BLaER1 (cell line): ENCODE data around the gene FRMD1.

ENCODE experiments used
- H3K27ac ChIP-seq: shearing (Covaris generic); formaldehyde crosslinking; 2 replicates; pipeline ENCODE4 v1.8.1; 2022
- H3K27me3 ChIP-seq: shearing (Covaris generic); formaldehyde crosslinking; 2 replicates; pipeline ENCODE4 v1.8.1; 2022
- H3K36me3 ChIP-seq: shearing (Covaris generic); formaldehyde crosslinking; 2 replicates; pipeline ENCODE4 v1.8.1; 2022
- H3K4me1 ChIP-seq: shearing (Covaris generic); formaldehyde crosslinking; 2 replicates; pipeline ENCODE4 v1.8.1; 2022
- H3K4me2 ChIP-seq: shearing (Covaris generic); formaldehyde crosslinking; 2 replicates; pipeline ENCODE4 v1.8.1; 2022
- H3K4me3 ChIP-seq: shearing (Covaris generic); formaldehyde crosslinking; 2 replicates; pipeline ENCODE4 v1.8.1; 2022
- H3K9ac ChIP-seq: shearing (Covaris generic); formaldehyde crosslinking; 2 replicates; pipeline ENCODE4 v1.8.1; 2022
- H3K9me3 ChIP-seq: shearing (Covaris generic); formaldehyde crosslinking; 2 replicates; pipeline ENCODE4 v1.8.1; 2022
- H4K20me1 ChIP-seq: shearing (Covaris generic); formaldehyde crosslinking; 2 replicates; pipeline ENCODE4 v1.8.1; 2022
- Cebpa-rat ChIP-seq: shearing (Covaris generic); IDR thresholded peaks from 2 replicates; pipeline ENCODE4 v1.8.1; 2022

The FRMD1 gene

DNA sequence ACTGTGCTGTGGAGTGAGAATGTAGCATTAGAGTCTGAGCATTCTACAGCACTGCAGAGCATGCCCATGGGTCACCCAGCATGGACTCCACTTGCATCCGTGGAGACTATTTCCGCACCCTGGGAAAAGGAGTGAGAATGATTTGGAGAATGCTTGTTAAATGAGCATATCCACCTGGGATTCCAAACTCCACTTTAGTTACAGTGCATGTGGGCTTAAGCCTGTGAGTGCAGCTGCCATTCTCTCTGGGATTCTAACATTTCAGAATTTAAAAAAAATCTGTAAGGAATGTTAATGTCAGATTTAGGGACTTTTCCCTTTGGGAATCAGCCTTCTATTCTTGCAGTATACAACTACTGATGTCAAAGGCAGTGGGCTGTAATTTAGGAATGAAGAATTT is 48.1 kb downstream of the FRMD1 start:
- H3K27me3 ChIP-seq = no peaks in the 10 kb centered on the region
- no peaks in the 10 kb centered on the region for H3K36me3 ChIP-seq
- TF ChIP-seq Cebpa-rat = no peak
- H3K4me3 ChIP-seq = no peak overlapping the region
- peak overlapping the region; percentile 72 for H3K4me2 ChIP-seq
- no peaks in the 10 kb centered on the region for H4K20me1 ChIP-seq
- H3K4me1 ChIP-seq = peaks cover 57% of the 10 kb centered on the region
- H3K9ac ChIP-seq = peak overlapping the region; percentile 30; the same call in 1 of the 2 replicates
- H3K27ac ChIP-seq = peak overlapping the region; percentile 33; the same call in 1 of the 2 replicates
- H3K9me3 ChIP-seq = peaks cover 12% of the 10 kb centered on the region

DNA sequence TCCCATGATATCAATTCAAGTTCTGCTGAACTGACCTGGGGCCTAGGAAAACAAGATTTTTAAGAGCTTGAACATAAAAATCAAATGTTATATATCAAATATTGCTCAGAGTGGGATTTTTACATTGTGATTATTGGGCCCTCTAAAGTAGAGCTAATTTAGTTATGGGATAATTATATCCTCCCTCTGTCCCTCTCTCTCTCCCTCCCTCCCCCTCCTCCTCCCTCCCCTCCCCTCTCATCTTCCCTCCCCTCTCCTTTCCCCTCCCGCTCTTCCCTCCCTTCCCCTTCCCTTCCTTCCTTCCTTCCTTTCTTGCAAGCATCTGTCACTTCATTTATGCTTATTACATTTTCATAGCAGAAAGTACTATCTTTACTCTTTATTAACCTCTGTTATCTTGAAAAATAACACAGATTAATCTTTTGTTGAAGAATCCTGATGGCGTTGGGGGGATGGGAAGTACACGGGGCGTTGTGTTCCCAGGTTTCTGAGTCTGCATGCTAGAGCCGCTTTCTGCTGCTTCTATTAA is 48.7 kb downstream of the FRMD1 start:
- Histone ChIP-seq H3K4me2 (peak overlapping the region; percentile 72), H3K36me3 (no peaks in the 10 kb centered on the region), H3K27me3 (no peaks in the 10 kb centered on the region), H4K20me1 (no peaks in the 10 kb centered on the region), H3K27ac (peak overlapping the region; percentile 33; the same call in 1 of the 2 replicates), H3K4me1 (peaks cover 59% of the 10 kb centered on the region), H3K4me3 (no peak overlapping the region), H3K9me3 (peaks cover 18% of the 10 kb centered on the region), H3K9ac (peak overlapping the region; percentile 30; the same call in 1 of the 2 replicates)
- no peak for TF ChIP-seq Cebpa-rat

- no peaks in the 10 kb centered on the region for H4K20me1 ChIP-seq
- peaks cover 23% of the 10 kb centered on the region for H3K9me3 ChIP-seq
- no peak overlapping the region for H3K9ac ChIP-seq
- TF ChIP-seq Cebpa-rat = no peak
- H3K4me2 ChIP-seq = peak overlapping the region; percentile 66
- H3K4me1 ChIP-seq = peaks cover 62% of the 10 kb centered on the region
- no peaks in the 10 kb centered on the region for H3K36me3 ChIP-seq
- H3K27ac ChIP-seq = no peak overlapping the region; the same call in 1 of the 2 replicates
- H3K27me3 ChIP-seq = no peaks in the 10 kb centered on the region
- no peak overlapping the region for H3K4me3 ChIP-seq
Observed at GRCh38 chr6:168029459-168030217, 49.4 kb downstream of the FRMD1 start.

DNA sequence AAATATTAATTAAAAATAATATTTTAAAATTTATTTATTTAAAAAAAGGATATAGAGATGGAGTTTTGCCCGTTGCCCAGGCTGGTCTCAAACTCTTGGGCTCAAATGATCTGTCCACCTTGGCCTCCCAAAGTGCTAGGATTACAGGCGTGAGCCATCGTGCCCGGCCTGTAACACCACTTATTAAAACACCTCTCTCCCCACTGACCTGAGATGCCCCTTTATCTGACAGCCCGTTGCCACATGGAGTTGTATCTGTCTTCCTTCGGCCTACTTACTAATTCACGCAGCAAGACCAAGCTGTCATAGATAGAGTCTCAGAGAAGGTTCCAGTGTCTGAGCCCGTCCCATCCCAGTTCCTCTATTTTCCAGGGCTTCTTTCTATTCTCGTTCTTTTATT is 50.8 kb downstream of the FRMD1 start:
- H3K4me3 ChIP-seq = no peak overlapping the region
- H3K36me3 ChIP-seq = no peaks in the 10 kb centered on the region
- peaks cover 54% of the 10 kb centered on the region for H3K4me1 ChIP-seq
- H3K4me2 ChIP-seq = no peak overlapping the region
- H3K27me3 ChIP-seq = no peaks in the 10 kb centered on the region
- peaks cover 13% of the 10 kb centered on the region; the same call in 1 of the 2 replicates for H3K9me3 ChIP-seq
- no peak for TF ChIP-seq Cebpa-rat
- H4K20me1 ChIP-seq = no peaks in the 10 kb centered on the region
- no peak overlapping the region for H3K27ac ChIP-seq
- no peak overlapping the region for H3K9ac ChIP-seq

DNA sequence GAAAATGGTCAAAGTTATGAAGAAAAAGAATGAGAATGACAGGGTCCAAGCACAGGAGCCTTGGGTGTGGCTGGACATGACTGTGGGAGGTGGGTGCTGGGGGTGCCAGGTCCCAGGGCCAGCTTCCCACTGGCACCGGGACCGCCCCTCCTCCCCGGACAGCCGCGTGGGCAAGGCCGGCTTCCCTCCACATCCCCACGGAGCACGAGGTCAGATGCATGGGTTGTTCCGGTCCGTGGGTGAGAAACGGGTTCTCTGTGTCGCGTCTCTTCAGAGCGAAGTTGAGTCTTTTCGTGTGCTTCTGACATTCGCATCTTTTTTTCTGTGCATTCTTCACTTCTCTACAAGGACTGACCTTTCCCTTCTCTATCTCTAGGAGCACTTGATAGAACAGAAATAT is 51.5 kb downstream of the FRMD1 start:
- H3K4me2 ChIP-seq = no peak overlapping the region
- TF ChIP-seq Cebpa-rat = no peak
- no peak overlapping the region for H3K9ac ChIP-seq
- no peaks in the 10 kb centered on the region for H4K20me1 ChIP-seq
- H3K4me3 ChIP-seq = no peak overlapping the region
- H3K9me3 ChIP-seq = peaks cover 13% of the 10 kb centered on the region; the same call in 1 of the 2 replicates
- no peaks in the 10 kb centered on the region for H3K36me3 ChIP-seq
- peaks cover 47% of the 10 kb centered on the region for H3K4me1 ChIP-seq
- H3K27ac ChIP-seq = no peak overlapping the region
- no peaks in the 10 kb centered on the region for H3K27me3 ChIP-seq

GRCh38 chr6:168026925-168027324 is 52.1 kb downstream of the FRMD1 start:
- H3K27ac ChIP-seq = no peak overlapping the region
- no peak overlapping the region for H3K4me3 ChIP-seq
- H3K9me3 ChIP-seq = peaks cover 13% of the 10 kb centered on the region; the same call in 1 of the 2 replicates
- H3K4me2 ChIP-seq = no peak overlapping the region
- no peaks in the 10 kb centered on the region for H4K20me1 ChIP-seq
- peaks cover 41% of the 10 kb centered on the region for H3K4me1 ChIP-seq
- TF ChIP-seq Cebpa-rat = no peak
- H3K9ac ChIP-seq = no peak overlapping the region
- no peaks in the 10 kb centered on the region for H3K27me3 ChIP-seq
- H3K36me3 ChIP-seq = no peaks in the 10 kb centered on the region

- peak overlapping the region; percentile 36; the same call in 1 of the 2 replicates for H3K27ac ChIP-seq
- no peak for TF ChIP-seq Cebpa-rat
- peaks cover 13% of the 10 kb centered on the region; the same call in 1 of the 2 replicates for H3K9me3 ChIP-seq
- 0 out of 2 replicates have a peak overlapping the region, but pooled peaks have one; percentile 12 for H3K4me3 ChIP-seq
- no peak overlapping the region for H3K9ac ChIP-seq
- H3K4me1 ChIP-seq = peaks cover 32% of the 10 kb centered on the region
- peak overlapping the region; percentile 63 for H3K4me2 ChIP-seq
- H3K36me3 ChIP-seq = no peaks in the 10 kb centered on the region
- H3K27me3 ChIP-seq = no peaks in the 10 kb centered on the region
- no peaks in the 10 kb centered on the region for H4K20me1 ChIP-seq
Observed at GRCh38 chr6:168025831-168026710, 52.9 kb downstream of the FRMD1 start.

DNA sequence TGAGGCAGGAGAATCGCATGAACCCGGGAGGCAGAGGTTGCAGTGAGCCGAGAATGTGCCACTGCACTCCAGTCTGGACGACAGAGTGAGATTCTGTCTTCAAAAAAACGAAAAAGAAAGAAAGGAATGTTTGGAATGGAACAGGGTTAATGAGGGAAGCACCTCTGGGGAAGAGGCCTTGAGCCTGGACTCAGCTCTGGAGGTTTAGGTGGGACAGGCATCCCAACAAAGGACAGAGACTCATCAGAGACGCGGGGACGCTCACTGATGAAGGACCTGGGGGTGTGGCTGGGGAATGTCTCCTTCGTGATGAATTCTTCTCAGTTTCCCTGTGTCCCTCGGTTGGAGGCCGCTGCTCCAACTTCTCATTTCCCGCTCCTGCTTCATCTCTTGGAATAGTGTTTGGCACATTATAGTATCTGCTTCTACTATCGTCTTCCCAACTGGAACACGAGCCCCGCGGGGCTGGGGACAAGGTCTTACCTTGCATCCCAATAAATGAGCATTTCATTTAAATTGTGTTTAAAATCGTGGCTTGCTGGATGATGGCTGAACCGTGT is 54.0 kb downstream of the FRMD1 start:
- Histone ChIP-seq H3K9ac (no peak overlapping the region), H3K27ac (no peak overlapping the region; the same call in 1 of the 2 replicates), H3K4me3 (no peak overlapping the region), H3K4me1 (peaks cover 22% of the 10 kb centered on the region), H3K9me3 (peaks cover 13% of the 10 kb centered on the region; the same call in 1 of the 2 replicates), H3K4me2 (peak overlapping the region; percentile 63; the same call in 1 of the 2 replicates), H3K27me3 (no peaks in the 10 kb centered on the region), H4K20me1 (no peaks in the 10 kb centered on the region), H3K36me3 (no peaks in the 10 kb centered on the region)
- no peak for TF ChIP-seq Cebpa-rat

GRCh38 chr6:168022488-168023321 is 56.3 kb downstream of the FRMD1 start:
- H4K20me1 ChIP-seq = no peaks in the 10 kb centered on the region
- no peak for TF ChIP-seq Cebpa-rat
- peaks cover 14% of the 10 kb centered on the region for H3K4me1 ChIP-seq
- H3K9ac ChIP-seq = no peak overlapping the region
- H3K36me3 ChIP-seq = no peaks in the 10 kb centered on the region
- H3K4me3 ChIP-seq = no peak overlapping the region
- no peak overlapping the region for H3K4me2 ChIP-seq
- no peaks in the 10 kb centered on the region for H3K27me3 ChIP-seq
- peaks cover 18% of the 10 kb centered on the region for H3K9me3 ChIP-seq
- no peak overlapping the region for H3K27ac ChIP-seq
